Measurements from ENCODE around the gene PHACTR1.

DNA sequence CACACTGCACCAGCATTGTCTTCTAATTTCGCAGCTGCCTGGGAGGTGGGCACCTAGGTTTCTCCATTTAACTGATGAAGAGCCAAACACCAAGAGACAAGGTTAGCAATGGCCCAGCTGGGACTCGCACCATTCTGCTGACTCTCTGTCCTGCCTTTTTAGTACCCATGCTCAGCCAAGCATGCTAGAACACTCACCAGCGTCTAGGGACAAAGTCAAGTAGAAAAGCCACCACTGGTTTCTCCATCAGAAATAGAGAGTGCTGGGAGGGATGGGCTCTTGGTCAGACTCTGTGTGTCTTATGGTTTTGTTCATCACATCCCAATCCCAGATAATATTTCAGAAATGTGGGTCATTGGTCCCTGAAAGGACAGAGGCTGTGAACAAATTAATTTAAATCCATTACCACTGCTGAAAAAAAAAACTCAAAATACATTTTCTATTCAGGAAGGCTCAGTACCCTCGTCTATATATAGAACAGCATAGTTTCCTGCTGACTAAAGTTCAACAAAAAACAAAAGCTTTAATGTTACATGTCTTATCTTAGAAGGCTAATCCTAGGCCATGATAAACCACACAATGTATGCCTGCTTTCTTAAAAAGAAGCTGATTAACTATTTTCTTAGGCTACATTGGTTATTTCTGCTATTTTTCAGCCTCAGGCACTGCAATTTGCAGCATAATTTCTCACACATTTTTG is 500.8 kb downstream of the PHACTR1 start:
- no peak for TF ChIP-seq ZNF830 (CRISPR knock-in tag; IDR thresholded peaks at IDR 0.05)
- TF ChIP-seq, protein P1, sequence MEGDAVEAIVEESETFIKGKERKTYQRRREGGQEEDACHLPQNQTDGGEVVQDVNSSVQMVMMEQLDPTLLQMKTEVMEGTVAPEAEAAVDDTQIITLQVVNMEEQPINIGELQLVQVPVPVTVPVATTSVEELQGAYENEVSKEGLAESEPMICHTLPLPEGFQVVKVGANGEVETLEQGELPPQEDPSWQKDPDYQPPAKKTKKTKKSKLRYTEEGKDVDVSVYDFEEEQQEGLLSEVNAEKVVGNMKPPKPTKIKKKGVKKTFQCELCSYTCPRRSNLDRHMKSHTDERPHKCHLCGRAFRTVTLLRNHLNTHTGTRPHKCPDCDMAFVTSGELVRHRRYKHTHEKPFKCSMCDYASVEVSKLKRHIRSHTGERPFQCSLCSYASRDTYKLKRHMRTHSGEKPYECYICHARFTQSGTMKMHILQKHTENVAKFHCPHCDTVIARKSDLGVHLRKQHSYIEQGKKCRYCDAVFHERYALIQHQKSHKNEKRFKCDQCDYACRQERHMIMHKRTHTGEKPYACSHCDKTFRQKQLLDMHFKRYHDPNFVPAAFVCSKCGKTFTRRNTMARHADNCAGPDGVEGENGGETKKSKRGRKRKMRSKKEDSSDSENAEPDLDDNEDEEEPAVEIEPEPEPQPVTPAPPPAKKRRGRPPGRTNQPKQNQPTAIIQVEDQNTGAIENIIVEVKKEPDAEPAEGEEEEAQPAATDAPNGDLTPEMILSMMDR (IDR thresholded peaks at IDR 0.05 in 2 of 3, conservative IDR thresholded peaks at IDR 0.05 in 1 of 3; ENCODE audit: insufficient read depth in 2 of 3, low read depth in 1 of 3, low read length in 3 of 3), result no peak
- TF ChIP-seq, protein P2, sequence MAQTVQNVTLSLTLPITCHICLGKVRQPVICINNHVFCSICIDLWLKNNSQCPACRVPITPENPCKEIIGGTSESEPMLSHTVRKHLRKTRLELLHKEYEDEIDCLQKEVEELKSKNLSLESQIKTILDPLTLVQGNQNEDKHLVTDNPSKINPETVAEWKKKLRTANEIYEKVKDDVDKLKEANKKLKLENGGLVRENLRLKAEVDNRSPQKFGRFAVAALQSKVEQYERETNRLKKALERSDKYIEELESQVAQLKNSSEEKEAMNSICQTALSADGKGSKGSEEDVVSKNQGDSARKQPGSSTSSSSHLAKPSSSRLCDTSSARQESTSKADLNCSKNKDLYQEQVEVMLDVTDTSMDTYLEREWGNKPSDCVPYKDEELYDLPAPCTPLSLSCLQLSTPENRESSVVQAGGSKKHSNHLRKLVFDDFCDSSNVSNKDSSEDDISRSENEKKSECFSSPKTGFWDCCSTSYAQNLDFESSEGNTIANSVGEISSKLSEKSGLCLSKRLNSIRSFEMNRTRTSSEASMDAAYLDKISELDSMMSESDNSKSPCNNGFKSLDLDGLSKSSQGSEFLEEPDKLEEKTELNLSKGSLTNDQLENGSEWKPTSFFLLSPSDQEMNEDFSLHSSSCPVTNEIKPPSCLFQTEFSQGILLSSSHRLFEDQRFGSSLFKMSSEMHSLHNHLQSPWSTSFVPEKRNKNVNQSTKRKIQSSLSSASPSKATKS (CRISPR knock-in tag; IDR thresholded peaks at IDR 0.05), result no peak
- no peak for TF ChIP-seq ZFP36 (IDR thresholded peaks at IDR 0.05; ENCODE audit: low read depth, low read length, partially characterized antibody)
- TF ChIP-seq BHLHE40 (IDR thresholded peaks at IDR 0.05; ENCODE audit: low read length), result no peak
- no peak for TF ChIP-seq HDGF (IDR thresholded peaks at IDR 0.05)
- no peak for TF ChIP-seq HDAC2 (IDR thresholded peaks at IDR 0.05)
- no peak for TF ChIP-seq PHB2 (IDR thresholded peaks at IDR 0.05; ENCODE audit: low read depth)
- TF ChIP-seq ZNF253 (CRISPR knock-in tag; conservative IDR thresholded peaks at IDR 0.05), result no peak
- TF ChIP-seq ZNF507 (tag; conservative IDR thresholded peaks at IDR 0.05), result no peak
- no peak for TF ChIP-seq NR2F6 (CRISPR knock-in tag; IDR thresholded peaks at IDR 0.05)
